Gastroesophageal sphincter (tissue), 4 donors: ENCODE data around the gene KIF26A. TPM values are rescaled to one million over a fixed set of nuclear protein-coding genes. Genes with fewer than 3 reads are reported as not detected.

ENCODE experiments used
- ATAC-seq: fragments of 150-250 bp; one replicate; pipeline ENCODE4 v1.9.1; 2016; ENCODE audit warnings: mild to moderate bottlenecking, moderate library complexity
- H3K27ac ChIP-seq, 4 donors: fragments of 200-600 bp; sonication (generic) in 3 of 4; 1 replicate in 3 of 4; 2 replicates in 1 of 4; pipeline ENCODE4 v1.5.1; 2016 to 2019
- H3K27me3 ChIP-seq: fragments of 200-600 bp; sonication (generic); one replicate; pipeline ENCODE4 v1.5.1; 2019
- H3K36me3 ChIP-seq, 2 donors: fragments of 200-600 bp; sonication (generic); one replicate each; pipeline ENCODE4 v1.5.1; 2019; ENCODE audit warnings: control low read depth in 1 of 2
- H3K4me1 ChIP-seq, 3 donors: fragments of 200-600 bp; sonication (generic); 1 replicate in 2 of 3; 2 replicates in 1 of 3; pipeline ENCODE4 v1.5.1; 2016 to 2019; ENCODE audit warnings: control low read depth in 2 of 3
- H3K4me3 ChIP-seq, 2 donors: fragments of 200-600 bp; sonication (generic); one replicate each; pipeline ENCODE4 v1.5.1; 2019; ENCODE audit warnings: mild to moderate bottlenecking in 1 of 2, moderate library complexity in 1 of 2
- H3K9me3 ChIP-seq, 3 donors: fragments of 200-600 bp; sonication (generic); one replicate each; pipeline ENCODE4 v1.5.1; 2017 to 2019; ENCODE audit warnings: control low read depth in 2 of 3
- EP300 ChIP-seq: sonication (generic); formaldehyde crosslinking; IDR thresholded peaks from one replicate; pipeline ENCODE4 v1.6.1; 2017; ENCODE audit warnings: antibody characterized with exemption, mild to moderate bottlenecking
- POLR2A ChIP-seq, 2 donors: fragments of 450-650 bp; IDR thresholded peaks; one replicate each; pipeline ENCODE4 v1.6.1; 2017; ENCODE audit warnings: antibody characterized with exemption in 2 of 2, mild to moderate bottlenecking in 2 of 2, moderate library complexity in 1 of 2
- POLR2AphosphoS5 ChIP-seq: sonication (generic); formaldehyde crosslinking; IDR thresholded peaks from one replicate; pipeline ENCODE4 v1.6.1; 2017; ENCODE audit warnings: antibody characterized with exemption
- WGBS, 2 donors: methylation state at CpG; one replicate each; pipeline ENCODE4 v1.1.5; 2018; ENCODE audit warnings: low coverage in 1 of 2; 5-methylcytosine and 5-hydroxymethylcytosine counted together
- total RNA-seq, 4 donors: library from RNA; depleted of rRNA; stranded (reverse); fragments of >200 nt; gene quantifications; one replicate each; pipeline ENCODE4 v1.1.0, GENCODE V29; 2016
- TF ChIP-seq, protein P1 (sequence below), 4 experiments: fragments of 200-600 bp in 2 of 4; fragments of 450-650 bp in 2 of 4; sonication (generic) in 1 of 4; IDR thresholded peaks; one replicate each; pipeline ENCODE4 v1.5.1; 2017 to 2019; ENCODE audit warnings: antibody characterized with exemption in 4 of 4, mild to moderate bottlenecking in 2 of 4, moderate library complexity in 2 of 4

KIF26A gene
- total RNA-seq, 4 donors from 2014 or later, result 2.2 to 6.9 (median 2.9) TPM

DNA sequence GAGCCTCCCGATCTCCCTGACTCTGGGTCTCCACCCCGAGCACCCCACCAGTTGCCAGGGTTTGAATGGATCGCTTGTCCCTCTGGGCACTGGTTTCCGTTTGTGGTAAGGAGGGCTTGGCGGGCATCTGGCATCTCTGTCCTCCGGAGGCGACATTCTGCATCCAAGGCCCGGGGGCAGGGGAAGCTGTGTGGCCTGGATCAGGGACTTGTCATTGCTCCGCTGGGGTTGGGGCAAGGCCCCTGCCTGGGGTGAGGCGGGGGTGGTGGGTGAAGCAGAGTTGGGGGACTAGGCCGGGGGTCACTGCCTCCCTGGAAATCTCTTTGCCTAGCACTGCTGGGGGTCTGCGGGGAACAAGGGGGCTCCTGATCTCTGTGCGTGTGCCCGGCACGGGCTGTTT is 30.2 kb downstream of the KIF26A start:
- WGBS, 2 donors, result no CpG with 5 or more reads among the region's 15 CpGs
- H3K9me3 ChIP-seq, result no peaks in the 10 kb centered on the region
- H3K4me3 ChIP-seq, result no peak overlapping the region
- H3K27me3 ChIP-seq, result peaks cover 42% of the 10 kb centered on the region
- no peak for ATAC-seq
- H3K27ac ChIP-seq, result no peak overlapping the region
- H3K36me3 ChIP-seq, result no peaks in the 10 kb centered on the region
- TF ChIP-seq, protein P1, sequence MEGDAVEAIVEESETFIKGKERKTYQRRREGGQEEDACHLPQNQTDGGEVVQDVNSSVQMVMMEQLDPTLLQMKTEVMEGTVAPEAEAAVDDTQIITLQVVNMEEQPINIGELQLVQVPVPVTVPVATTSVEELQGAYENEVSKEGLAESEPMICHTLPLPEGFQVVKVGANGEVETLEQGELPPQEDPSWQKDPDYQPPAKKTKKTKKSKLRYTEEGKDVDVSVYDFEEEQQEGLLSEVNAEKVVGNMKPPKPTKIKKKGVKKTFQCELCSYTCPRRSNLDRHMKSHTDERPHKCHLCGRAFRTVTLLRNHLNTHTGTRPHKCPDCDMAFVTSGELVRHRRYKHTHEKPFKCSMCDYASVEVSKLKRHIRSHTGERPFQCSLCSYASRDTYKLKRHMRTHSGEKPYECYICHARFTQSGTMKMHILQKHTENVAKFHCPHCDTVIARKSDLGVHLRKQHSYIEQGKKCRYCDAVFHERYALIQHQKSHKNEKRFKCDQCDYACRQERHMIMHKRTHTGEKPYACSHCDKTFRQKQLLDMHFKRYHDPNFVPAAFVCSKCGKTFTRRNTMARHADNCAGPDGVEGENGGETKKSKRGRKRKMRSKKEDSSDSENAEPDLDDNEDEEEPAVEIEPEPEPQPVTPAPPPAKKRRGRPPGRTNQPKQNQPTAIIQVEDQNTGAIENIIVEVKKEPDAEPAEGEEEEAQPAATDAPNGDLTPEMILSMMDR (IDR thresholded peaks at IDR 0.05), result no peak
- TF ChIP-seq POLR2AphosphoS5, result no peak
- TF ChIP-seq EP300, result no peak
- no peak for TF ChIP-seq POLR2A (IDR thresholded peaks at IDR 0.05)
- H3K4me1 ChIP-seq, result no peaks in the 10 kb centered on the region

DNA sequence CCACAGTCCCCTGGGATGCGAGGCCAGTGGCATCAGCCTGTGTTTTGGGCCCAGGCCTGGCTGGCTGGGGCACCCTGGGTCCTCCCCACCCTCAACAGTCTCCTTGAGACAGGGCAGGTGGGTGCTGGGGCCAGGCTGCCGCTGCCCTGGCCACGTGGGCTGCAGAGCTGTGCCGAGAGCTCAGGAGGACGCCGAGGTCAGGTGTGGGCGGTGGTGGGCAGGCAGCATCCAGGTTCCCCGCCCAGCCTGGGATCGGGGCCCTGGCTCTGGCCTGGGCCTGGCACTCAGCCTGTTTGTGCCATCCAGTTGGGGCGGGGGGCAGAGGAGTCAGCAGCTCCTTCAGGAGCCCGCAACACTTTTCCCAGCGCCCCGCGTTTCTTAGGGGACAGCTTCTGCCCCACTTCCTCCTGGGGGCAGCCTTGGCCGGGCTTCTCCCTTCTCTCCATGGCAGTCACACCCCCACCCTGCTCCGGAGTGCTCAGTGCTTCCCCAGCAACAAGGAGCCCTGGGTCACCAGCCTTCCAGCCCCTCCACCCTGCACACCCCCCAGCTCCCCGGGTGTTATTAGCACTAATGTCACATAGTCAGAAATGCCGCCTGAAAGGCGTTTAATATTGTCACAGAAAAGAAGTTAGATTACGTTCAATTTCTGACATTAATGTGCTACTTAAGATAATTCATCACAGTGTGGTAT is 30.8 kb downstream of the KIF26A start:
- no peak for ATAC-seq
- TF ChIP-seq EP300, result no peak
- no peak for TF ChIP-seq POLR2AphosphoS5
- no peak for TF ChIP-seq POLR2A (IDR thresholded peaks at IDR 0.05)
- TF ChIP-seq, protein P1 (IDR thresholded peaks at IDR 0.05), result no peak
- no peaks in the 10 kb centered on the region for H3K36me3 ChIP-seq
- H3K4me1 ChIP-seq, result no peaks in the 10 kb centered on the region
- H3K27ac ChIP-seq, result no peak overlapping the region
- H3K4me3 ChIP-seq, result no peak overlapping the region
- H3K9me3 ChIP-seq, result no peaks in the 10 kb centered on the region
- peaks cover 42% of the 10 kb centered on the region for H3K27me3 ChIP-seq
- 33 to 85% methylated on average over 1 to 7 of the region's 20 CpGs for WGBS, 2 donors

- no peak for ATAC-seq
- Histone ChIP-seq H3K36me3 (no peaks in the 10 kb centered on the region), H3K4me3 (no peak overlapping the region), H3K27me3 (peaks cover 42% of the 10 kb centered on the region), H3K4me1 (no peaks in the 10 kb centered on the region), H3K9me3 (no peaks in the 10 kb centered on the region), H3K27ac (no peak overlapping the region)
- no peak for TF ChIP-seq POLR2AphosphoS5
- TF ChIP-seq, protein P1 (IDR thresholded peaks at IDR 0.05), result no peak
- no peak for TF ChIP-seq EP300
- TF ChIP-seq POLR2A (IDR thresholded peaks at IDR 0.05), result no peak
- WGBS, 2 donors, result 72 to 73% methylated on average over 7 to 9 of the region's 27 CpGs
Observed at GRCh38 chr14:104169699-104170479, 31.5 kb downstream of the KIF26A start.

DNA sequence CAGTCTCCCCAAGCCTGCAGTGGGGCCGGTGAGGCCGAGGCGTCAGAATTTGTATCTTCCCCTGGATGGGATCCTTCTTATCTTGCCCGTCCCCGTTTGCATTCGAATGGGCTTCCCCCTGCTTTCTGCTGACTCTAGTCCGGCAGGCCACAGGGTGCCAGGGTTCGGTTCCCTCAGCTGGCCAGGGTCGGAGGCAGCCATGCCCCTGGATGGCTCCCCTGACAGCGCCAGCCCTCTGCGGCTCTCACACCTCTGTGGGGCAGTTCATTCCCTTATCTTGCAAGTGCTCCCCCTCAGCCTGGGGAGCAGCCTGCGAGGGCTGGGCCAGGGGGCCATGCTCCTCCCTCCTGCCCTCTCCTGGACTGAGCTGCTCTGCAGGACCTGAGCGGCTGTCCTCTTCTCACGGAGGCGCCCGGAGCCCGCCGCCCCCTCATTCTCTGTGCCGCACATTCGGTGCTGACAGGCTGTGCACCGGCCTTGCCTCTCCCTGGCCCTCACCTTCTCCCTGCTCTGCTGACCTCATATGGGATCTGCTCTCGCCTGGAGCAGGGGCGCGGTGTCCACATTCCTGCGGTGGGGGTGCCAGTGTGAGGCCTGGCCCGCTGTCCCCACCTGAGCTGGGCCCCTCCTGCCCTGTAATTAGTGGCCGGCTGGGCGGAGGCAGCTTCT is 32.8 kb downstream of the KIF26A start:
- no peaks in the 10 kb centered on the region for H3K9me3 ChIP-seq
- H3K36me3 ChIP-seq, result peaks cover 0 to 8% of the 10 kb centered on the region in 2 donors
- no peaks in the 10 kb centered on the region for H3K4me1 ChIP-seq
- TF ChIP-seq POLR2A (IDR thresholded peaks at IDR 0.05), result no peak
- TF ChIP-seq POLR2AphosphoS5, result no peak
- no peak for TF ChIP-seq EP300
- TF ChIP-seq, protein P1 (IDR thresholded peaks at IDR 0.05), result no peak
- no peak overlapping the region for H3K27ac ChIP-seq
- no peak overlapping the region for H3K4me3 ChIP-seq
- no peak for ATAC-seq
- 70 to 92% methylated on average over 2 to 6 of the region's 28 CpGs for WGBS, 2 donors
- peaks cover 46% of the 10 kb centered on the region for H3K27me3 ChIP-seq
